Ishikawa (cell line): ENCODE results near the gene ACSS1.

Experiments used
- CEBPB ChIP-seq: IDR thresholded peaks from 2 replicates; pipeline ENCODE4 v1.6.1; 2012
- EP300 ChIP-seq: IDR thresholded peaks from 2 replicates; pipeline ENCODE4 v1.6.1; 2012; ENCODE audit warnings: borderline replicate concordance
- NFIC ChIP-seq: IDR thresholded peaks from 2 replicates; pipeline ENCODE4 v1.6.1; 2012
- ZBTB7A ChIP-seq: IDR thresholded peaks from 2 replicates; pipeline ENCODE4 v1.6.1; 2012; ENCODE audit warnings: low read depth

DNA sequence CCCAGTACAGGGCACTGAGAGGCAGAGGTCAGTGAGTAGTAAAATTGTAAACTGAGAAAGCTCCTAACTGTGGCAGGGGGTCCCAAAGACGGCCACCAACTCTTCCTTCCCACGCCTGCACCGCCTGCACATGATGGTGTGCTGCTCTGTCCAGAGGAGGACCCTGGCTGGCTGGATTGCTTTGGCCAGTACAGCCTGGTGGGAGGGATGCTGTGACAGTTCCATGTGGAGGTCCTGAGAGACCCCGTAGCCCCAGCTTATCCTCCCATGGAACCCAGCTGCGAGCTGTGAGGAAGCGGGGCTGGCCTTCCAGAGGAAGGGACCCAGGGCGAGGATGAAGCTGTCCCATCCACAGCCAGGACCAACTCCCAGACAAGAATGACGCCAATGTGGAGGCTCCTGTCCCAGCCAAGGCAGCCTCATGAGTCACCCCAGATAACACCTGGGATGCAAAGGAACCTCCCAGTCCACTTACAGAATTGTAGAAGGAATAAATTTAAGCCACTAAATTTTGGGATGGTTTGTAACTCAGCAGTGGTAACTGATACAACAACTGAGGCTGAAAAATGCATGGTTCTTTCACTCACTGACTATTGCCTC is 2.0 kb upstream of the ACSS1 start:
- TF ChIP-seq EP300: no peak
- no peak for TF ChIP-seq NFIC
- no peak for TF ChIP-seq CEBPB
- TF ChIP-seq ZBTB7A: no peak
